HG03469 (cell line): Measurements from ENCODE around the gene ARFRP1.

Experiments
- ATAC-seq: cut with Tn5 transposase; IDR thresholded peaks from one replicate; pipeline ENCODE4 v1.9.1; 2021; ENCODE audit warnings: mild to moderate bottlenecking, moderate library complexity, moderate number of reproducible peaks; ENCODE audit not compliant: unreplicated experiment

Gene ARFRP1

DNA sequence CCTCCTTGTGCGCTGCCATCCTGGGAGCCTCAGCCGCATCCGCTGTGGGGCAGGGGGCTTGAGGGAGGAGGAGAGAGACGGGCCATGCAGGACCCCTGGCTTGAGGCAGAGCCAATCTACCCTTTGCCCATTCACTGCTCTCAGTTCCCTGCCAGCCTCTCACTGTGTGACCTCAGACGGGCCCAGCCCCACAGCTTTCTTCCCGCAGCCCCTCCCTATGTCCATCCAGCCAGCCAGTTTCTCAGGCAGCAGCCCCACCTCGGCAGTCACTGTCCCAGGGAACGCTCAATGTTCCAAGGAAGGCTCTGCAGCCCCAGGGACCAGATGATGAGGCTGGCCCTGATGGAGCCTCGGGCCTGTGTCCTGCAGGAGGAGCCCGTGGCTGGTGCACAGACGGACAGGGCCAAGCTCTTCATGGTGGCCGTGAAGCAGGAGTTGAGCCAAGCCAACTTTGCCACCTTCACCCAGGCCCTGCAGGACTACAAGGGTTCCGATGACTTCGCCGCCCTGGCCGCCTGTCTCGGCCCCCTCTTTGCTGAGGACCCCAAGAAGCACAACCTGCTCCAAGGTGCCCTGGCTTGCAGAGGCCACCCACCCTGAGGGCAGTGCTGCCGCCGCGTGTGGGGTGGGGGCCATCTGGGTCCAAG, 15.2 kb downstream of the ARFRP1 start:
- no peak for ATAC-seq

DNA sequence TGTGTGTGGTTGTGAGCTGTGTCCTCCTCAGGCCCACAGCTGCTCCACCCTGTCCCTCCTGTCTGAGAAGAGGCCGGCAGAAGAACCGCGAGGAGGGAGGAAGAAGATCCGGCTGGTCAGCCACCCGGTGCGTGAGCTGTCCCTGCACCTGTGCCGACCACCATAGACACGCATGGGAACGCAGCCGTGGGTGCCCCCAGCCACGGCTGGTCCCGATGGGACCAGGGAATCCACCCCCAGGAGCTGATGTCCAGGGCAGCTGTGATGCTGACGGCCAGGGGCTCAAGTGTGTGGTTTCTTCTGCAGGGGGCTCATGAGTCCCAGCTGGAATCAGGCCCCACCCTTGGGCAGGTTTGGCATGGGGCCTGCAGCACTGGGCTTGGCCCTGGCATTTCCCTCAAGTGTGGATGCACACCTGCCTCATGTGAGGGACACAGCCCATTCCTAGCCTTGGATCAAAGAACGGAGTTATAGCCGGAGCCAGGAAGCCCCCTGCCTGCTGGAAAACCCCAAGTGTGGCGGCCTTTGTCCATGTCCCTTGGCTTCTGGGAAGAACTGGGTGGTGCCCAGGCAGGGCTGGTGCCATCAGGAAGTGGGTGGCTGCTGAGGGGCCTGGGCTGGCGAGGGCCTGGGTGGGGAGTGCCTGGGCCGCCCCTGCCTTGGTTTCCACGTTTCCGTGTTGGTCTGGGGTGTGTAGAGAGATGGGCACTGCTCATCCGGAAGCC, 15.9 kb downstream of the ARFRP1 start:
- ATAC-seq = no peak

DNA sequence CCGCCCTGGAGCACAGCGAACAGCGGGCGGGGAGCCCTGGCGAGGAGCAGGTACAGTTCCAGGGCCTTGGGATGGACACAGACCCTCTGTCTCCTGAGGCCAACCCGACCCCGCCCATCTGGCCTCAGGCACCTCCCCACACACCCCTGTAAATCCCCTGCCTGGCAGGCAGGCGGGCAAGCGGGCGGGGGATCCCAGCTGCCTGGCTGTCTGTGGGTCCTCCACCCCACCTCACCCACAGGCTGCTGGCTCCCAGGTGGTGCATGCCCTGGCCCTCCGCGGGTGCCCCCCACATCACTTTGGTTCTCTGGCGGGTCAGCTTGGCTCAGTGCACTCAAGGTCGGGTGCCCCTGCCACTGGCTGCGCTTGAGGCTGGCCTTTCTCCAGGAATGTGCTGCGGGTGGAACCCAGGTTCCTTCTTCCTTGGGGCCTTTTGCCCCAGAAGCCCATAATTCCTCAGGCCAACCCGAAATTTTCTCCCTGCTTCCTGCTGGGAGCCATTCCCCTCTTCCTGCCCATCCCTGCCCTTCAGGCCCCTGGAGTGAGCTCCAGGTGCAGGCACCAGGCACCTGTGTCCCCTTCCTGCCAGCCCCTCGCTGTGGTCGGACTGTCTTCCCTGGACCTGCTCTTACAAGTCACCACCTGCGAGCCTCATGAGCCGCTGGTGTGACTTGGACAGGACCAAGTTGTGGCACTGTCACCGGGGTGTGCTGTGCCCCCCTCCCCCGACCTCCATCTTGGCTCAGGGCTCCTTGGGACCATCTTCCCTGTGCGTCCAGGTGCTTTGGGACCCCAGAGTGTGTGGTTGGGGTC, 16.7 kb downstream of the ARFRP1 start:
- ATAC-seq = no peak

DNA sequence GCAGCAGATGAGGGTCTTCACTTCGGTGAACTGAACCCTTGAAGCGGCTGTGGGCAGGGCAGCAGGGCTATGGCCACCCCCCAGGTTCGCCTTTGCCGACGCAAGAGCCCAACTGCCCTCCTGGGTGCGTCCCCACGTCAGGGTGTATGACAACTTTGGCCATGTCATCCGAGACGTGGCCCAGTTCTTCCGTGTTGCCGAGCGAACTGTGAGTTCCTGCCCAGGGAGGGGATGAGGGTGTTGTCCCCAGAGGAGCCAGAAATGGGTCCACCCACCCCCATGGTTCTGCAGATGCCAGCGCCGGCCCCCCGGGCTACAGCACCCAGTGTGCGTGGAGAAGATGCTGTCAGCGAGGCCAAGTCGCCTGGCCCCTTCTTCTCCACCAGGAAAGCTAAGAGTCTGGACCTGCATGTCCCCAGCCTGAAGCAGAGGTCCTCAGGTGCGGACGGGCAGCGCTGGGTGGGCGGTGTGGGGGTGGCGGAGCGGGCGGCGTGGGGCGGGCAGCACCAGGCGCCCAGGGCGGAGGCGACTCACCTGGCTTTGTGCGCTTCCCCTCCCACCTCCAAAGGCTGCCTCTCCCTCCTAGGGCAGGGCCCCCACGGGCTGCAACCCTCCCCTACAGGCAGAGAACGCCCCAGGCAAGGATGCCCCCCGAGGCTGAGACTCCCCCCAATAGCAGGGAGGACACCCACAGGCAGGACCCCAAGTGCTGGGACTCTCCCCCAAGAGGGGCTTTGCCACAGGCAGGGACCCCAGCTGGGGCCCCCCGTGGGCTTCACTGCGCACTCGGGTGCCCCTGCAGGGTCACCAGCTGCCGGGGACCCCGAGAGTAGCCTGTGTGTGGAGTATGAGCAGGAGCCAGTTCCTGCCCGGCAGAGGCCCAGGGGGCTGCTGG, 17.5 kb downstream of the ARFRP1 start:
- no peak for ATAC-seq

DNA sequence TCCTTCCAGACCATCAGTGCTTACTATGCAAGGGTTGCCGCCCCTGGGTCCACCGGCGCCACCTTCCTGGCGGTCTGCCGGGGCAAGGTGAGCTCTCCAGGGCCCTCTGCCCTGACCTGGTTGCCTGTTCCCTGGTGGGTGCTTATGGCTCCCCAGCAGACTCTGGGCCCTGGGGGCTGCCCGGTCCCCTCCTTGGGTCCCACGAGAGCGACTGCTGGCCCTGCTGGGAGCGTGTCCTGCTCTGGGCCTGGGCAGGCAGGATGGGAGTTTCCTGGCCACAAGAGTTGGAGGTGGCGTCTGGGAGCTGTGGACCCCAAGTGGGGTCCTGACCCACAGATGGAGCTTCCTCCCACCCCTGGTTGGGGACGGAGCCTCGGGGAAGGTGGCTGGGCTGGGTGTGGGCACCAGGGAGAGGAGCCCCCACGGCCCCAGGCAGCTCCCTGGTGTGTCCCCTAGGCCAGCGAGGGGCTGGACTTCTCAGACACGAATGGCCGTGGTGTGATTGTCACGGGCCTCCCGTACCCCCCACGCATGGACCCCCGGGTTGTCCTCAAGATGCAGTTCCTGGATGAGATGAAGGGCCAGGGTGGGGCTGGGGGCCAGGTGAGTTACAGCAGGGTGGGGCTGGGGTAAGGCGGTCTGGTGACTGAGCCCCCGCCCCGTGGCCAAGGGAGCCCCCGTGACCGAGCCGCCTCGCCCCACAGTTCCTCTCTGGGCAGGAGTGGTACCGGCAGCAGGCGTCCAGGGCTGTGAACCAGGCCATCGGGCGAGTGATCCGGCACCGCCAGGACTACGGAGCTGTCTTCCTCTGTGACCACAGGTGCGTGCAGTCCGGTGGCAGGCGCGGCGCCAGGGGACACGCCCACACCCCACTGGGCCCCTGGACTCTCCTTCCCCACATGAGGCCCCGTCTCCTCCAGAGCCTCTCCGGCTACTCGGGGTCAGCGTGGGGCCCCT, 18.5 kb downstream of the ARFRP1 start:
- ATAC-seq = no peak

DNA sequence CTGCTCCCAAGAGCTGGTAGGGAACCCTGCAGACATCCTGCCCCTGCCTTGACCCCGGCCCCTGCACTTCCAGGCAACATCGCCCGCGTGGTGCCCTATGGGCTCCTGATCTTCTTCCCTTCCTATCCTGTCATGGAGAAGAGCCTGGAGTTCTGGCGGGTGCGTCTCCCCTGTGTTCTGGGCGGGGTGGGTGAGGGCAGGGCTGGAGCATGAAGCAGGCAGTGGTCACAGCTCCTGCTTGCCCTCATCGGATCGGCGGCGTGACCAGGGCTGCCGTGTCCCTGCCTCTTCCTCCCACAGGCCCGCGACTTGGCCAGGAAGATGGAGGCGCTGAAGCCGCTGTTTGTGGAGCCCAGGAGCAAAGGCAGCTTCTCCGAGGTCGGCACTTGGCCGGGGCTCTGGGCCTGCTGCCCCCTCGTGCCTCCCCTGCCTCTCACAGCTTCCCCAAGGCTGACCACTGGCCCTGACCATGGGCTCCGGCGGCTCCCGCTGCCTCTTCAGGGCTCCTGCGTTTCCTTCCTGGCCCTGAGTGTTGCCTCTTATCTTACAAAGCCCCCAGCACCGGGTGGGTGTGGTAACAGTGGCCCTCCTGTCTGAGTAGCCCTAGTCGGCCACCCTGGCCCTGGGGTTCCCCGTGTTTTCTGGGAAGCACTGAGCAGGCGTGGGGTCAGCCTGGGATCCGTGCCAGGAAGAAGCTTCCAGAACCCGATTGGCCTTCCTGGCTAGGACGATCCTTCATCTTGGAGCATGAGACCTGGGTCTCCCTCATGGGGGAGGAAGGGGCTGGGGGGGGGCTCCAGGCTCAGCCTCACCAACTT, 19.3 kb downstream of the ARFRP1 start:
- ATAC-seq = no peak

- no peak for ATAC-seq
Observed at GRCh38 chr20:63687419-63688178, 20.2 kb downstream of the ARFRP1 start.

- ATAC-seq = no peak
Observed at GRCh38 chr20:63686492-63687321, 21.1 kb downstream of the ARFRP1 start.

- no peak for ATAC-seq
Observed at GRCh38 chr20:63686094-63686491, 21.7 kb downstream of the ARFRP1 start.

GRCh38 chr20:63685269-63686026, 22.3 kb downstream of the ARFRP1 start:
- ATAC-seq = no peak

DNA sequence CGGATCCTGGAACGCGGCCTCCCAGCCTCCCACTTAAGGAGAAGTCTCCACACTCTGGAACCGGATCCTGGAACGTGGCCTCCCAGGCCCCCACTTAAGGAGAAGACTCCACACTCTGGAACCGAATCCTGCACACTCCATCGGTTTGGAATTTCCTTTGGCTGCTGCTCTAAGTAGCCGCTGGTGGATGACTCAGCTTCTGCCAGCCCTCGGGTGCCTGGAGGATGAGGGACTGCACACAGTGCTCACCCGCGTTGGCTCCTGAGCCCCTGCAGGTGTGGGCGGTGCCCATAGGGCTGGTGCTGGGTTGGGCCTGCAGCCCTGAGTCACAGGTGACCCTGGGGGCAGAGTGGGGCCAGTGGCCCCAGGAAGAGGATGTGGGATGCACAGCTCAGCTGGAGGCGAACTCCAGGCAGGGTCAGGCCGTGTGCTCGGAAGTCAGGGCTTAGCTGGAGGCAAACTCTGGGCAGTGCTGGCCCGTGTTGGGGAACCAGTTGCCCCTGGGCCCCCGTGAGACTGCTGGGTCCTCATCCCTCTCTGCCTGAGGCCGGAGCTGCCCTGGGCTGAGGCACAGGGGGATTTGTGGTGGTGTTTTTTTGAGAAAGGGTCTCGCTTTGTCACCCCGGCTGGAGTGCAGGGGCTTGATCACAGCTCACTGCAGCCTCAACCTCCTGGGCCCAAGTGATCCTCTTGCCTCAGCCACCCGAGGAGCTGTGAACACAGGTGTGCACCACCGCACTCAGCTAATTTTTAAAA, 25.2 kb downstream of the ARFRP1 start:
- ATAC-seq = no peak

- ATAC-seq = no peak
Observed at GRCh38 chr20:63681609-63682142, 26.1 kb downstream of the ARFRP1 start.

- ATAC-seq = no peak
Observed at GRCh38 chr20:63680857-63681608, 26.7 kb downstream of the ARFRP1 start.

DNA sequence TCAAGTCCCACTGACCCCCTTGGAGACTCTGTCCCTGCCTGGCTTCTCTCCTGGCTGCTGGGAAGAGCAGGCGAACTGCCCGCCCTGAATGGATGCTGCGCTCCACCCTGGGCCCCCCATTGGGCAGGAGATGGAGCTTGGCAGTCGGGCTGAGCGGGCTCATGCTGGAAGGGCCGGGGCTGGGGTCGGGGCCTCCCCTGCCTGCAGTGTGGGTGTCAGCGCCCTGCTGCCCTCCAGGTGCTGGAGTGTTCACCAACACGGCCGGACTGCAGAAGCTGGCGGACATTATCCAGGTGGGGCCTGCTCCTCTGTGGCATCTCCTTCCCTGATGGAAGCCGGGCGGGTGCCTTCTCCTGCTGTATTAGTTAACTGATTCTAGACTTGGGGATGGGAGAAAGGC, 27.3 kb downstream of the ARFRP1 start:
- ATAC-seq = no peak

DNA sequence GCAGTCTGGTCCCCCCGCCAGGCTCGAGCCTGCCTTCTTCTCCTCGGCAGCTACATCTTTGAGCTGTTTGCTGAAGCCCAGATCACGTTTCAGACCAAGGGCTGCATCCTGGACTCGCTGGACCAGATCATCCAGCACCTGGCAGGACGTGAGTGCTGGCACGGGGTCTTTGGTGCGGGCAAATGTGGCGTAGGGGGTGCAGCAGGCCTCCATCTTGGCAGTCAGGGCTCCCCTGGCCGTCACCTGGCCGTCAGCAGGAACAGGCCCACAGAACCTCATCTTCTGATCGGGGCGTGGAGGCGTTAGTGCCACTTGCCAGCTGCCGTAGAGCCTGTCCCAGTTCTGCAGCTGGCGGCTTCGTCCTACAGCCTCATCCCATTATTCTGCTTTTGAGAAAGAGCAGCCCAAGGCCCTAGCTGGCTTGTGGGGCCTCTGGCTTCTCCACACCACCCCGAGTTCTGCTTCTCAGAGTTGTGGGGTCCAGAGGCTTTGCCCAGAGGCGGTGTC, 27.9 kb downstream of the ARFRP1 start:
- no peak for ATAC-seq
